Colonic mucosa (tissue), 4 donors: ENCODE measurements around the gene SGF29. TPM values are rescaled to one million over a fixed set of nuclear protein-coding genes. Genes with fewer than 3 reads are reported as not detected.
"Not testable (repeated sequence)": the region's sequence is repeated elsewhere in the genome, so short reads cannot be mapped to it uniquely, and the experiment has no call there.

ENCODE experiments used
- DNase-seq: peaks from one replicate; pipeline ENCODE4 v3.0.0-alpha.2; 2020
- H3K27ac ChIP-seq: fragments of 200-600 bp; one replicate; pipeline ENCODE4 v1.8.0; 2021
- H3K27me3 ChIP-seq: fragments of 200-600 bp; one replicate; pipeline ENCODE4 v1.8.0; 2021
- H3K36me3 ChIP-seq: fragments of 200-600 bp; one replicate; pipeline ENCODE4 v1.8.0; 2021
- H3K4me1 ChIP-seq: fragments of 200-600 bp; one replicate; pipeline ENCODE4 v1.8.0; 2021; ENCODE audit warnings: mild to moderate bottlenecking
- H3K4me3 ChIP-seq: fragments of 200-600 bp; one replicate; pipeline ENCODE4 v1.8.0; 2021
- H3K9ac ChIP-seq, 2 donors: one replicate each; pipeline ENCODE4 v1.7.0; 2013; ENCODE audit warnings: control low read depth in 2 of 2, low read depth in 2 of 2, low read length in 2 of 2
- H3K9me3 ChIP-seq: fragments of 200-600 bp; one replicate; pipeline ENCODE4 v1.8.0; 2021
- CTCF ChIP-seq: fragments of 200-600 bp; IDR thresholded peaks from one replicate; pipeline ENCODE4 v1.8.0; 2022; ENCODE audit warnings: antibody characterized with exemption, mild to moderate bottlenecking
- intact Hi-C: fragments of 100-400 bp; cut with DNase I; formaldehyde crosslinking; loops from one replicate; pipeline ENCODE4 v1.14.1; 2022
- total RNA-seq, 2 donors: library from RNA; stranded (reverse); fragmentation: NEBNext Ultra II Directional in 1 of 2; extraction: Animal tissue kit (Norgen Biotek cat#: 25700) in 1 of 2; gene quantifications; one replicate each; pipeline ENCODE4 v1.2.1, GENCODE V29; 2021
- donor health status: healthy.
- donor health status: DM: no; HTN: no; CAD: no.
- donor health status: DM: no; HTN: no; CAD: no.

Gene SGF29
- total RNA-seq, 2 donors from 2014 or later = 17.4 to 19.3 TPM

GRCh38 chr16:28590384-28591340, 36.9 kb downstream of the SGF29 start:
- H3K4me3 ChIP-seq = no peak overlapping the region
- no peaks in the 10 kb centered on the region for H3K36me3 ChIP-seq
- no peak overlapping the region for H3K27ac ChIP-seq
- no peaks in the 10 kb centered on the region for H3K27me3 ChIP-seq
- no peak for DNase-seq
- no peak overlapping the region for H3K9ac ChIP-seq
- TF ChIP-seq CTCF = no peak
- no peaks in the 10 kb centered on the region for H3K9me3 ChIP-seq
- intact Hi-C loops = no loop called here
- H3K4me1 ChIP-seq = no peaks in the 10 kb centered on the region

GRCh38 chr16:28591355-28591754, 37.6 kb downstream of the SGF29 start:
- no peaks in the 10 kb centered on the region for H3K27me3 ChIP-seq
- no peaks in the 10 kb centered on the region for H3K36me3 ChIP-seq
- DNase-seq = no peak
- H3K9ac ChIP-seq = no peak overlapping the region
- intact Hi-C loops = no loop called here
- no peaks in the 10 kb centered on the region for H3K9me3 ChIP-seq
- H3K4me3 ChIP-seq = no peak overlapping the region
- H3K4me1 ChIP-seq = no peaks in the 10 kb centered on the region
- TF ChIP-seq CTCF = no peak
- H3K27ac ChIP-seq = no peak overlapping the region

GRCh38 chr16:28592511-28592910, 38.8 kb downstream of the SGF29 start:
- H3K27ac ChIP-seq = no peak overlapping the region
- H3K9ac ChIP-seq = no peak overlapping the region
- intact Hi-C loops = no loop called here
- no peaks in the 10 kb centered on the region for H3K36me3 ChIP-seq
- H3K27me3 ChIP-seq = no peaks in the 10 kb centered on the region
- no peak overlapping the region for H3K4me3 ChIP-seq
- no peak for TF ChIP-seq CTCF
- H3K4me1 ChIP-seq = no peaks in the 10 kb centered on the region
- no peak for DNase-seq
- H3K9me3 ChIP-seq = no peaks in the 10 kb centered on the region

GRCh38 chr16:28592979-28593553, 39.3 kb downstream of the SGF29 start:
- H3K9ac ChIP-seq = no peak overlapping the region
- no peak for TF ChIP-seq CTCF
- H3K27ac ChIP-seq = no peak overlapping the region
- intact Hi-C loops = no loop called here
- no peaks in the 10 kb centered on the region for H3K27me3 ChIP-seq
- no peak overlapping the region for H3K4me3 ChIP-seq
- H3K36me3 ChIP-seq = no peaks in the 10 kb centered on the region
- H3K9me3 ChIP-seq = no peaks in the 10 kb centered on the region
- no peak for DNase-seq
- H3K4me1 ChIP-seq = no peaks in the 10 kb centered on the region

GRCh38 chr16:28595451-28595850, 41.7 kb downstream of the SGF29 start:
- H3K4me3 ChIP-seq, intact Hi-C loops, H3K27me3 ChIP-seq, H3K4me1 ChIP-seq, H3K36me3 ChIP-seq, H3K9me3 ChIP-seq, H3K27ac ChIP-seq, H3K9ac ChIP-seq, DNase-seq: not testable (repeated sequence)
